OCI-LY7 (cell line): ENCODE data around the gene MFAP4. TPM values are rescaled to one million over a fixed set of nuclear protein-coding genes. Genes with fewer than 3 reads are reported as not detected.

Source experiments
- BruUV-seq: library from RNA; stranded (reverse); fragments of 400-500 nt; replicated peaks from 2 replicates; lab custom pipeline; 2021; lab: Mats Ljungman, UMichigan
- CTCF ChIA-PET: fragments of 300-600 bp; sonication (Branson Sonifier 250); formaldehyde crosslinking; loops from one replicate; lab custom pipeline; 2022; ENCODE audit warnings: antibody characterized with exemption; ENCODE audit not compliant: unreplicated experiment; lab: Charles Lee
- POLR2A ChIA-PET: fragments of 300-600 bp; sonication (Branson Sonifier 250); formaldehyde crosslinking; loops from one replicate; lab custom pipeline; 2022; ENCODE audit warnings: antibody characterized with exemption; lab: Charles Lee
- DNase-seq: peaks from one replicate; pipeline ENCODE4 v3.0.0-alpha.2; 2015; ENCODE audit warnings: low spot score
- H2AFZ ChIP-seq: fragments of 200-600 bp; sonication (generic), shearing (Covaris generic); 2 replicates; pipeline ENCODE4 v1.6.1; 2014; ENCODE audit warnings: mild to moderate bottlenecking, antibody characterized with exemption, low read length, moderate library complexity
- H3K27ac ChIP-seq: fragments of 200-600 bp; sonication (generic); 2 replicates; pipeline ENCODE4 v1.5.1; 2014; ENCODE audit warnings: mixed run types, low read depth, mild to moderate bottlenecking, moderate library complexity, low read length, inconsistent platforms; ENCODE audit not compliant: poor library complexity, severe bottlenecking
- H3K36me3 ChIP-seq: fragments of 200-600 bp; sonication (generic); 2 replicates; pipeline ENCODE4 v1.6.1; 2014; ENCODE audit warnings: mild to moderate bottlenecking, antibody characterized with exemption, low read length, moderate library complexity, mixed read lengths; ENCODE audit not compliant: insufficient read depth
- H3K4me1 ChIP-seq: fragments of 200-600 bp; sonication (generic); 2 replicates; pipeline ENCODE4 v1.5.1; 2014; ENCODE audit warnings: mild to moderate bottlenecking, low read length; ENCODE audit not compliant: insufficient read depth, poor library complexity, severe bottlenecking
- H3K4me2 ChIP-seq: fragments of 200-600 bp; sonication (generic); 2 replicates; pipeline ENCODE4 v1.6.1; 2014; ENCODE audit warnings: mild to moderate bottlenecking, low read length
- H3K4me3 ChIP-seq: fragments of 200-600 bp; sonication (generic); 2 replicates; pipeline ENCODE4 v1.5.1; 2014; ENCODE audit warnings: mild to moderate bottlenecking, low read depth, low read length; ENCODE audit not compliant: poor library complexity, severe bottlenecking
- H3K79me2 ChIP-seq: fragments of 200-600 bp; sonication (generic); 2 replicates; pipeline ENCODE4 v1.6.1; 2016; ENCODE audit warnings: low read depth, mild to moderate bottlenecking, low read length, moderate library complexity, mixed read lengths; ENCODE audit not compliant: insufficient read depth
- H3K9me2 ChIP-seq: fragments of 200-600 bp; sonication (generic); 2 replicates; pipeline ENCODE4 v1.6.1; 2016; ENCODE audit warnings: mild to moderate bottlenecking, low read length, mixed read lengths; ENCODE audit not compliant: insufficient read depth
- H3K9me3 ChIP-seq: fragments of 200-600 bp; sonication (generic); 2 replicates; pipeline ENCODE4 v1.6.1; 2014; ENCODE audit warnings: mild to moderate bottlenecking, mixed run types, low read length, mixed read lengths
- H4K20me1 ChIP-seq: fragments of 200-600 bp; sonication (generic); 2 replicates; pipeline ENCODE4 v1.6.1; 2014; ENCODE audit warnings: mild to moderate bottlenecking, antibody characterized with exemption, low read length, moderate library complexity, mixed read lengths; ENCODE audit not compliant: insufficient read depth
- EZH2phosphoT487 ChIP-seq: fragments of 200-600 bp; sonication (generic); IDR thresholded peaks from 2 replicates; pipeline ENCODE4 v1.6.1; 2018; ENCODE audit warnings: low read depth, borderline replicate concordance, mild to moderate bottlenecking, mixed run types, antibody characterized with exemption, low read length, moderate library complexity, mixed read lengths
- intact Hi-C: fragments of 100-400 bp; cut with micrococcal nuclease; formaldehyde crosslinking; loops from one replicate; pipeline ENCODE4 v1.10.0; 2022; ENCODE audit not compliant: unreplicated experiment
- total RNA-seq, 2 experiments: library from RNA; depleted of rRNA in 1 of 2; stranded (reverse); fragments of >200 nt in 1 of 2; shearing (Covaris generic) in 1 of 2; gene quantifications; 2 replicates each; pipeline ENCODE4 v1.2.3, GENCODE V29; 2014 to 2022
- TF ChIP-seq, protein P1 (sequence below): fragments of 200-600 bp; sonication (generic); conservative IDR thresholded peaks from 2 replicates; pipeline ENCODE4 v1.5.1; 2014; ENCODE audit warnings: mild to moderate bottlenecking, antibody characterized with exemption, low read length, moderate library complexity, mixed read lengths

MFAP4 gene
- total RNA-seq, 2 experiments from 2014 or later = 0.65 TPM; not detected in 1

DNA sequence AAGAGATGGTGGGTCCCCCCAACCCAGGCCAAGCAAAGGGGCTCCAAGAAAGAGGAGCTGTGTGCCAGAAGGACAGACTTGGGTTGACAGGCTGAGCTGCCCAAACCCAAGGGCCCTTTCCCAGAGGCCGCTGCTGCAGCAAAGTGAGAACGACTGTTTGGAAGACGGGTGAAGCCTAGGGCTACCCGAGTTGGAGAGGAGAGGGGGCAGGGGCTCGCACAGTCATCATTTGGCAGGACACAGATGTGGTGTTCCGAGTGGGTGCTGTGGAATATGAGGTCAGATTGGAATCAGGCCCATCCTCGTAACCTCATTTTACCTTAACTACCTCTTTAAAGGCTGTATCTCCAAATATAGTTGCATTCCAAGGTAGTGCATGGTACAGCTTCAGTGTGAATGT lies 5.3 kb upstream of the MFAP4 start:
- BruUV-seq = no TSS peak
- Histone ChIP-seq H4K20me1 (no peaks in the 10 kb centered on the region), H3K27ac (no peak overlapping the region), H3K9me3 (no peaks in the 10 kb centered on the region), H3K4me3 (no peak overlapping the region), H3K4me1 (peaks cover 7% of the 10 kb centered on the region), H3K36me3 (no peaks in the 10 kb centered on the region), H2AFZ (no peak overlapping the region), H3K4me2 (no peak overlapping the region), H3K79me2 (no peaks in the 10 kb centered on the region), H3K9me2 (no peaks in the 10 kb centered on the region)
- DNase-seq = no peak
- ChIA-PET CTCF (interaction anchor here (0.7 kb wide), 1 partner anchor 14 kb away, joined by 4 read pairs; the partner anchor contains the start of gene MAPK7), POLR2A (no interaction called here)
- intact Hi-C loops = no loop called here
- TF ChIP-seq EZH2phosphoT487 = no peak
- TF ChIP-seq, protein P1, sequence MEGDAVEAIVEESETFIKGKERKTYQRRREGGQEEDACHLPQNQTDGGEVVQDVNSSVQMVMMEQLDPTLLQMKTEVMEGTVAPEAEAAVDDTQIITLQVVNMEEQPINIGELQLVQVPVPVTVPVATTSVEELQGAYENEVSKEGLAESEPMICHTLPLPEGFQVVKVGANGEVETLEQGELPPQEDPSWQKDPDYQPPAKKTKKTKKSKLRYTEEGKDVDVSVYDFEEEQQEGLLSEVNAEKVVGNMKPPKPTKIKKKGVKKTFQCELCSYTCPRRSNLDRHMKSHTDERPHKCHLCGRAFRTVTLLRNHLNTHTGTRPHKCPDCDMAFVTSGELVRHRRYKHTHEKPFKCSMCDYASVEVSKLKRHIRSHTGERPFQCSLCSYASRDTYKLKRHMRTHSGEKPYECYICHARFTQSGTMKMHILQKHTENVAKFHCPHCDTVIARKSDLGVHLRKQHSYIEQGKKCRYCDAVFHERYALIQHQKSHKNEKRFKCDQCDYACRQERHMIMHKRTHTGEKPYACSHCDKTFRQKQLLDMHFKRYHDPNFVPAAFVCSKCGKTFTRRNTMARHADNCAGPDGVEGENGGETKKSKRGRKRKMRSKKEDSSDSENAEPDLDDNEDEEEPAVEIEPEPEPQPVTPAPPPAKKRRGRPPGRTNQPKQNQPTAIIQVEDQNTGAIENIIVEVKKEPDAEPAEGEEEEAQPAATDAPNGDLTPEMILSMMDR = no peak

DNA sequence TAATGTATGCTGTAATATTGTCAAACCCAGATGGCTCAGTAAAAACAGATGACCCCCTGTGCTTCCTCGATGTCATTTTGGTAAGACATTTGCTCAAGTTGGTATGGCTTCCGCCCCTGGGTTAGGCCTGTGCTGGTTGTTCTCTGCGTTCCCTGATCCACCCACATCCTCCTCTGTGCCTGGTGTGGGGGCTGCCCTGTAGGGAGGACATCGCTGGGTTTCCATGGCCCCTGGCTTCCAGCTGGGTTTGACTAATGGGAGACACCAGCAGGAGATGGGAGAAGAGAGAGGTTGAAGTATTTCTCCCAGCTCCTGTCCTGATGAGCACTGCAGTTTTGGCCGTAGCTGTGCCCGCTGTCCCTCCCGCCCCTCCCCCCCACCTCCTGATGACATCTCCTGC lies 4.4 kb upstream of the MFAP4 start:
- Histone ChIP-seq H3K4me1 (peaks cover 11% of the 10 kb centered on the region), H3K4me2 (no peak overlapping the region), H3K36me3 (no peaks in the 10 kb centered on the region), H2AFZ (no peak overlapping the region), H3K79me2 (no peaks in the 10 kb centered on the region), H3K27ac (no peak overlapping the region), H4K20me1 (no peaks in the 10 kb centered on the region), H3K4me3 (no peak overlapping the region), H3K9me2 (no peaks in the 10 kb centered on the region), H3K9me3 (no peaks in the 10 kb centered on the region)
- intact Hi-C loops = no loop called here
- CTCF ChIA-PET = no interaction called here
- no TSS peak for BruUV-seq
- no peak for DNase-seq
- TF ChIP-seq EZH2phosphoT487 = no peak
- TF ChIP-seq, protein P1 = no peak
- POLR2A ChIA-PET = no interaction called here

DNA sequence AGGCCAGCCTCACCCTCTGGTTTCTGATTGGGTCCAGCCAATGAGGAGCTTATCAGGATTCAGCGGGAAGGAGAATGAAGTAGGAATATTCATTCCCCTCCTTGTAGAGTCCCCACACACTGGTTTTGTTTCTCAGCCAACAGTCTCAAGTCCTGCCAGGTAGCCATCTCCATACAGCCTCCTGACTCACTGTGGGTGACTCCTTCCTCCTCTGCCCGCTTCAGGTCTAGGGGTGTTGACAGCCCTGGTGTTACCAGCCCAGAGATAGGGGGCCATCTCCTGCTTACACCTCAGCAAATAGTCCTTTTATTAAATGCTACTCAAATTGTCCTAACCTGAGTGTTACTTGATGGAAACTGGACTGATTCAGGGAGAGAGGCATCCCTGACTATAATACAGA lies 4.0 kb upstream of the MFAP4 start:
- Histone ChIP-seq H3K4me1 (peaks cover 11% of the 10 kb centered on the region), H3K4me2 (no peak overlapping the region), H4K20me1 (no peaks in the 10 kb centered on the region), H2AFZ (no peak overlapping the region), H3K9me2 (no peaks in the 10 kb centered on the region), H3K36me3 (no peaks in the 10 kb centered on the region), H3K4me3 (no peak overlapping the region), H3K79me2 (no peaks in the 10 kb centered on the region), H3K27ac (no peak overlapping the region), H3K9me3 (no peaks in the 10 kb centered on the region)
- CTCF ChIA-PET = no interaction called here
- no peak for DNase-seq
- intact Hi-C loops = no loop called here
- no TSS peak for BruUV-seq
- TF ChIP-seq EZH2phosphoT487 = no peak
- TF ChIP-seq, protein P1 = no peak
- POLR2A ChIA-PET = no interaction called here
